ENCODE results near the gene C22orf31.

C22orf31 gene

GRCh38 chr22:29081517-29082236 lies 20.0 kb upstream of the C22orf31 start:
- DNase-seq (ENCODE audit: low read depth): no peak

DNA sequence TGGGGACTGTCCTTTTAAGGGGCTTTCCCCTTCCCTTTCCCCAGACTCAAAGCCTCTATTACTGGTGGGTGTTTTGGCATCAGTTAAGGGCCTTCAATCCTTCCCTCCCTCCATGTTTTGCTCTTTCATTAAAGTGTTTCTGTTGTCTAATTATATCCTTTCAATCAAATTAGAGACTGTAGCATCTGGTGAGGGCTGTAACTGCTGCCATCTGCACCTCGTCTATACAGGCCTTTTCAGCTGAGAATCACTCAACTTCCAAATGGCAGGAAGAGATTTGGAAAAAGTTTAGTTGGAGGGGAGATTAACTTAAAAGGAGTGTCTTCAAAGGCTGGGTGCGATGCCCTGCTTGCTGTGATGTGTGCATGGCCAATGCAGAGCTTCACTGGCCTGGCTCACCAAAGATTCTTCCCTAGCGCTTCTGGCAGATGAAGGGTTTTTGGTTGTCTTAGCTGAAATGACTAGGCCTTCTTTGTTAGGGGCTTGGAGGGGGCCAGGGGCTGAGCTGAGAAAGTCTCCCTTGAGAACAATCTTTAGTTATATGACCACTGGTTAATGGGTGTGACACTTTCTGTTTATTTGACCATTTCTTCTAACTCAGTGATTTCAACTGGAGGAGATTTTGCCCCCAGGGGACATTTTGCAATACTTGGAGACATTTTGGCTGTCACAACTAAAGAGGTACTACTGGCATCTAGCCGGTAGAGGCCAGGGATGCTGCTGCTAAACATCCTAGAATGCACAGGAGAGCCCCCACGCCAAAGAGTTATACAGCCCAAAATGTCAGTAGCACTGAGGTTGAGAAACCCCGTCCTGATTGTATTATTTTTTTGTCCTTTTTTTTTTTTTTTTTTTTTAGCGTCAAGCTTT lies 18.7 kb upstream of the C22orf31 start:
- no peak for DNase-seq (ENCODE audit: low read depth)

DNA sequence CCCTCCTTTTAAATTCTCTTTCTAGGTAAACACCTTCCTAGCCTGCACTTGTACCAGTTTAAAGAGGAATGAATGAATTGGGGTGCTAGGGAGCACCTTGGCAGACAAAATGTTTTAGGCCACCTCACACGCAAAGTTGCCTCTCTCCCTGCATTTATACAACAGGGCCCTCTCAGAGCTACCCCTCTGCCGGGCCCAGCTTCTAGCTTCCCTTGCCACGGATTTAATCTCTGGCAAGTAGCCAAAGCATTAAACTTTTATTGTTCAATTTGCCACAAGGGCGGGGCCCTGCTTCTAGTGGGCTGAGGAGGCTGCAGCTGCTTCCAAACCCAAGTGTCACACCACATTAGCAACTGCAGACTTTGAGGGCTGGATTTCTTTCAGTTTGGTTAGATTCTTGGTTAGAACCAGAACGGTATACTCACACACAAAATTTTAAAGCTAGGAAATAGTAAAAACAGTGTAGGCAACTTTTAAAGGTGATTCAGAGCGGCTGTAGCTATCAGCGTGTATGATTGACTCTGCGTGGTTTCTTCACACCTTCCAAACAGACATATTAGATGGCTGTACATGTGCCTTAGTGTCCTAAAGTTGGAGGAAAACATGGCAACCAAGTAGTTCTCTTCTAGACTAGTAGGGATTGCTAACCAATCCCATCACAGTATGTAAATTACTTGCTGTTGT lies 17.7 kb upstream of the C22orf31 start:
- DNase-seq (ENCODE audit: low read depth): no peak

DNA sequence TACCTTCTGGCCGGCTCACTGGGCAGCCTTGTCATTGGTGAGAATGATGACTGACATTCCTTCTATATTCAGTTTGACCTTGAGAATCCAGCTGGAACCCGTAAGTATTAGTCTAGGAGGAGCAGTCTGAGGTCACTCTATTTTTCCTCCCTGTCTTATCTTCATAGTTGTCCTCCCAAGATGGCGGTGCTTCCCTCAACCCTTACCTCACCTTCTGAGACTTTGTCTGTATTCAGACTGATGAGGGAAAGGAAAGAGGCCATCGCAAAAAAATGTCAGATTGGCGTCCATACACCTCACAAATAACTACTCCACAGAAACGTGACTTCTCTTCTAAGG lies 17.2 kb upstream of the C22orf31 start:
- no peak for DNase-seq (ENCODE audit: low read depth)

DNA sequence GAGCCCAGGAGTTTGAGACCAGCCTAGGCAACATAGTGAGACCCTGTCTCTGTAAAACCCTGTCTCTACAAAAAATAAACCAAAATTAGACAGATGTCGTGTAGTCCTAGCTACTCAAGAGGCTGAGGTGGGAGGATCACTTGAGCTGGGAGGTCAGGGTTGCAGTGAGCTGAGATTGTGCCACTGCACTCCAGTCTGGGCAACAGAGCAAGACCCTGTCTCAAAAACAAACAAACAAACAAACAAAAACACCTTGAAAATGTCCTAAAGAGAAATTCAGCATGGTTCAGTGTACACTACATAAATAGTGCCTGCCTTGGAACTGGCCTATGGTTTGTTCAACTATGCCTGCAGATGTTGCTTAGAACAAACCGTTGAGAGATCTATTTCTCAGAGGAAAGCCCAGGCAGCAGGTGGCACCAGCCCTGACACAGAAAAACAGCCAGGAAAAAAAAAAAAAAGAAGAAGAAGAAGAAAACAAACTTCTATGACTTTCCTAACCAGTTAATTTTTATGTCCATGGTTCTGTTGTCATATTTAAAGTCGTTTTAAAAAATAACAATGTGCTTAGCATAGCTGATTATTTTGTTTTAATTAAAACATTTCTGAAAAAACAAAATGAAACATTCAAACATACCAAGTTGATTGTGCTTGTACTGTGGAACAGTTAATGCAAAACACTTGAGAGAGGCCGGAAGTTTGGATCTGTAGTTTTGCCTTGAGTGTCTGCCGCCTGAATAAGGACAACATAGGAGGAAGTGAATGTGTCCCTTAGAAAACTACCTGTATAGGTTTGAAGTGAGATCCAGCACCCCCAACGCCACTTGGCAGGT lies 16.6 kb upstream of the C22orf31 start:
- no peak for DNase-seq (ENCODE audit: low read depth)

DNA sequence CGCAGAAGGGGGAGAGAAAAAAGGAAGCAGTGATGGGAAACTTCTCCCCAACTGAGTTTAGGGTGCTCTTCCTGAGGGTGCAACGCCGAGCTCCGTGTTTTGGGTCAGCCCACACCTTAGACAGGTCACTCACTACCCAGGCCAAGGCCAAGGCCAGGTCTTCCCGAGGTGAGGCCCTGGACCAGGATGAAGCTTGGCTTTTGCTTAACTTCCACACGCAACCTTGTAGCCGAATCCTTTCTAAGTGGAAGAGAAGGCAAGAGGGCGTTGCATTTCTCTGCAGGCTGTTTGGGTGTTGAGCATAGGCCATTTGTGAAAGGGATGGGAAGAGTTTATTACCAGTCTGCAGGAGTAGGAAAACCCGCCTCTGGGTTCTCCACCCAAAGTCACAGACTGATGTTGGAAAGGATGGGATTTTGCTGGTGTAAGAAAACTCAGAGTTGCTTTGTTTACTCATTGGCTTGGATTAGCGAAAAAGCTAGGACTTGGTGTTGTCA lies 12.7 kb upstream of the C22orf31 start:
- DNase-seq (ENCODE audit: low read depth): no peak

GRCh38 chr22:29073618-29074275 lies 12.1 kb upstream of the C22orf31 start:
- no peak for DNase-seq (ENCODE audit: low read depth)

- DNase-seq (ENCODE audit: low read depth): no peak
Observed at GRCh38 chr22:29072979-29073617, 11.5 kb upstream of the C22orf31 start, which contains the start of gene KREMEN1. Gene KREMEN1, plus strand, starts transcription at chr22:29073035. Its CDS starts 96 bp downstream, at chr22:29073131.

DNA sequence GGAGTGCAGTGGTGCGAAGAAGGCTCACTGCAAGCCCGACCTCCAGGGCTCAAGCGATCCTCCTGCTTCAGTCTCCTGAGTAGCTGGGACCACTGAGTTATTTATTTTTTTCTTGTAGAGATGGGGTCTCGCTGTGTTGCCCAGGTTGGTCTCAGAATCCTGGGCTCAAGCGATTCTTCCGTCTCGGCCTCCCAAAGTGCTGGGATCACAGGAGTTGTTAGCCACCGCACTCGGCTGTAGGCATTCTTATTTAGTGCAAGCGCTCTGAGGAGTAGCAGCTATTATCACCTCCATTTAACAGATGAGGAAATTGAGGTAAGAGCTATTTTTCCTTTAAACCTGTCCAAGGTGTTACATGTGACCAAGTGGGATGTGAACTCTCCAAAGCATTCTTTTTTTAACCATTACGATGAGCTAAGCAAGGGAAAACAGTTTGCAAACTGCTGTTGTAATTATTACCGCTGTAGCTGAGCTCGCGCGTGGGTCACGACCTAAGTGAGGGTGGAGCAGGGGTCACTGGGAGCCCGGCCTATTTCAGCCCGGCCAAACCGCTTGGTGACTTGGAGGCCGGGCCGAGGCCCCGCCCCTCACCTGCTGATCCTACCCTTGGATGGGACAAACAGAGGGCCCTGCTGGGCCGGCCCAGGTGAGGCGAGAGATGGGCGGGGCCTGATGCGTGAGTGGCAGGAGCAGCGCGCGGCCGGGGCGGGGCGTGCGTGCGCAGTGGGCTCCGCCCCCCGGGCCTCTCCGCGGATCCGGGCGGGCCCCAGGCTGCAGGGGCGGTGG lies 10.8 kb upstream of the C22orf31 start:
- peak; percentile 71 for DNase-seq (ENCODE audit: low read depth)

- DNase-seq (ENCODE audit: low read depth): peak; percentile 12
Observed at GRCh38 chr22:29071261-29072045, 9.8 kb upstream of the C22orf31 start.

- DNase-seq (ENCODE audit: low read depth): no peak
Observed at GRCh38 chr22:29070490-29070889, 8.9 kb upstream of the C22orf31 start.

DNA sequence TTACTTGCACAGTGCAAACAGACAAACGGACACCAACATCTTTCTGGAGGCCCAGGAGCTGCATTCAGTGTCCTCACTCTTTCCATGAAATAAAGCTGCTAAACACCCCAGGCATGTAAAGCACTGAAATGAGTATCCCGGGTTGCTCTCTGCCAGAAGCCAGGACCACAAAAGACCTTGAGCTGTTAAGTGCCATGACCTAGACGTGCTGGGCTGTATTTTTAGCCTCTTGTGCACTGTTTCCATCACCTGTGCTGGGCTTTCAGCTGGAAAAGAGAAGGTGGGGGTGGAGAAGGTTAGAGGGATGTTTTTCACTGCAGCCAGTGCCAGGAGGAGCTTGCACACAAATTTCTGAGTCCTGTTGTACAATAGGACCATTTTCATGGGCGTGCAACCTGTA lies 7.8 kb upstream of the C22orf31 start:
- DNase-seq (ENCODE audit: low read depth): no peak

- no peak for DNase-seq (ENCODE audit: low read depth)
Observed at GRCh38 chr22:29065468-29066190, 4.0 kb upstream of the C22orf31 start.

DNA sequence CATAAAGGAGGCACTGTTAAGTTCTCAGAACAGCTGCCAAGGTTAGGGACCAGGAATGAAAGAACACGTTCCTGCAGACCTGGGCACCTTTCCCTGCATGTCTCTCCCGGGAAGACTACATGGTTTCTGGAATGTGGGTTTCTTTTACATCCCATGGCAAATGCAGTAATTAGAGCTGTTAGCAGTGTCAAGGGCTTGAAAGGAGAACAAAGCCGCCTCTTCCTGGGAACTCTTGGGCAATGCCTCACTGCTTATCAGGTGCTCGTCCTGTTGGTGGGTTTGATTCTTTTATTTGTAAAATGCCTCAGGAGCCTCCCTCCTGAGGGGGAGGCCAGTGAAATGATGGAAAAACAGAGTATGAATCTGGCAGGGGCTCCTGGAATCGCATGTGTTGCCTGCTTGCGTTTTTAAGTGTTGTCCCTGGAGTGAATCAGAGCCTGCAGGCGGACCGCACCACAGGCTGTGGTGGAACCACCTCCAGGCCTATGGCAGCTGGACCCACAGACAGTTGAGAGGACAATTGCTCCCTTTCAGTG lies 723 bp upstream of the C22orf31 start:
- no peak for DNase-seq (ENCODE audit: low read depth)

GRCh38 chr22:29060931-29061330 lies 700 bp downstream of the C22orf31 start:
- no peak for DNase-seq (ENCODE audit: low read depth)

- no peak for DNase-seq (ENCODE audit: low read depth)
Observed at GRCh38 chr22:29060251-29060869, 1.3 kb downstream of the C22orf31 start.

DNA sequence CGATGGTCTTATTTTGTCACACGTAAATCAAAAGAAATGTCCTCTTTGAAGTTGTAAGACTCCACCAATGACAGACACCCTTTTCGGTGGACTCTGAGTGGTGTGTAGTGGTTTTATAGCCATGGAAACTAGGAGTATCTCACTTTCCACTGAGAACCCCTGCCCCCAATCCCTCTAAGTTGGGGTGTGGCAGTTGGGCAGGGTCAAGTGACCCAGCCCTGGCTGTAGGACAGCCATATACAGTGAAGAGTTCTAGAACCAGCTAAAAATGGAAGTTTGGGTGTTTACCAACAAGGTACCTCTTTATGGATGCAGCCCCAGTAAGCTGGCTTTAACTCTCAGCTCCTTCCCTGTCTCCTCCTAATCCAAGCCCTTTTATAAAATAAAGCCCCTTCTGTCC lies 5.2 kb downstream of the C22orf31 start:
- DNase-seq (ENCODE audit: low read depth): no peak
